GM23338 (cell line): ENCODE measurements around the gene ITLN1. TPM values are rescaled to one million over a fixed set of nuclear protein-coding genes. Genes with fewer than 3 reads are reported as not detected.
"Not testable (repeated sequence)": the region's sequence is repeated elsewhere in the genome, so short reads cannot be mapped to it uniquely, and the experiment has no call there.

Source experiments
- ATAC-seq: fragments of 200-7000 bp; cut with Tn5 transposase; 3 replicates; pipeline ENCODE4 v1.9.1; 2020
- DNase-seq: peaks from one replicate; pipeline ENCODE4 v3.0.0-alpha.2; 2015; ENCODE audit warnings: low spot score
- H2AFZ ChIP-seq: fragments of 200-600 bp; sonication (generic); 2 replicates; pipeline ENCODE4 v1.8.0; 2016; ENCODE audit warnings: antibody characterized with exemption, mild to moderate bottlenecking, moderate library complexity
- H3F3A ChIP-seq: fragments of 200-600 bp; sonication (generic); replicated peaks from 2 replicates; pipeline ENCODE4 v1.8.0; 2017; ENCODE audit warnings: antibody characterized with exemption, mixed run types, low read depth
- H3K27ac ChIP-seq: fragments of 200-600 bp; sonication (generic); 2 replicates; pipeline ENCODE4 v1.6.1; 2016; ENCODE audit warnings: low read depth
- H3K27me3 ChIP-seq: fragments of 200-600 bp; sonication (generic); 2 replicates; pipeline ENCODE4 v1.8.0; 2016; ENCODE audit warnings: mild to moderate bottlenecking, mixed run types, moderate library complexity; ENCODE audit not compliant: insufficient read depth
- H3K36me3 ChIP-seq: fragments of 200-600 bp; sonication (generic); 2 replicates; pipeline ENCODE4 v1.8.0; 2016; ENCODE audit warnings: mild to moderate bottlenecking; ENCODE audit not compliant: insufficient read depth
- H3K4me1 ChIP-seq: fragments of 200-600 bp; sonication (generic); 2 replicates; pipeline ENCODE4 v1.8.0; 2016; ENCODE audit warnings: mild to moderate bottlenecking, moderate library complexity; ENCODE audit not compliant: insufficient read depth
- H3K4me2 ChIP-seq: fragments of 200-600 bp; sonication (generic); 2 replicates; pipeline ENCODE4 v1.7.1; 2017; ENCODE audit warnings: mixed run types
- H3K4me3 ChIP-seq: fragments of 200-600 bp; sonication (generic); 2 replicates; pipeline ENCODE4 v1.6.1; 2016; ENCODE audit warnings: mixed run types
- H3K79me2 ChIP-seq: fragments of 200-600 bp; sonication (generic); replicated peaks from 2 replicates; pipeline ENCODE4 v1.8.0; 2017; ENCODE audit warnings: mild to moderate bottlenecking; ENCODE audit not compliant: insufficient read depth
- H3K9me2 ChIP-seq: fragments of 200-600 bp; sonication (generic); 2 replicates; pipeline ENCODE4 v1.8.0; 2017; ENCODE audit not compliant: insufficient read depth
- H4K20me1 ChIP-seq: fragments of 200-600 bp; sonication (generic); replicated peaks from 2 replicates; pipeline ENCODE4 v1.8.0; 2017; ENCODE audit warnings: mild to moderate bottlenecking; ENCODE audit not compliant: insufficient read depth
- H3K27ac Mint-ChIP-seq: 2 replicates; pipeline ENCODE4 v1.8.0; 2020; ENCODE audit warnings: inconsistent platforms, mild to moderate bottlenecking, moderate library complexity, mixed read lengths
- H3K27me3 Mint-ChIP-seq: 3 replicates; pipeline ENCODE4 v1.8.0; 2022; ENCODE audit warnings: low read depth, mild to moderate bottlenecking, moderate library complexity, mixed read lengths, inconsistent platforms; ENCODE audit not compliant: insufficient read depth, poor library complexity
- H3K36me3 Mint-ChIP-seq: 3 replicates; pipeline ENCODE4 v1.8.0; 2021; ENCODE audit warnings: low read depth, mild to moderate bottlenecking, inconsistent platforms, moderate library complexity, mixed read lengths
- H3K4me1 Mint-ChIP-seq: 3 replicates; pipeline ENCODE4 v1.8.0; 2020; ENCODE audit warnings: mild to moderate bottlenecking, inconsistent platforms, mixed read lengths
- H3K4me3 Mint-ChIP-seq: 3 replicates; pipeline ENCODE4 v1.8.0; 2021; ENCODE audit warnings: moderate library complexity, mild to moderate bottlenecking, inconsistent platforms, mixed read lengths
- H3K9me3 Mint-ChIP-seq: 3 replicates; pipeline ENCODE4 v1.8.0; 2020; ENCODE audit warnings: moderate library complexity, mild to moderate bottlenecking, inconsistent platforms, mixed read lengths
- CREB1 ChIP-seq: fragments of 250-450 bp; sonication (Bioruptor Pico); IDR thresholded peaks from 2 replicates; pipeline ENCODE4 v1.5.0; 2020; ENCODE audit warnings: low read depth, mild to moderate bottlenecking, moderate library complexity
- EZH2 ChIP-seq: fragments of 200-600 bp; sonication (generic); IDR thresholded peaks from one replicate; pipeline ENCODE4 v1.8.0; 2017; ENCODE audit warnings: antibody characterized with exemption, mild to moderate bottlenecking, low read depth; ENCODE audit not compliant: unreplicated experiment
- EZH2phosphoT487 ChIP-seq: fragments of 200-600 bp; sonication (generic); IDR thresholded peaks from one replicate; pipeline ENCODE4 v1.8.1; 2018; ENCODE audit warnings: antibody characterized with exemption; ENCODE audit not compliant: unreplicated experiment
- REST ChIP-seq: IDR thresholded peaks from one replicate; pipeline ENCODE4 v1.6.1; 2018; ENCODE audit warnings: antibody characterized with exemption; ENCODE audit not compliant: unreplicated experiment
- ZNF114 ChIP-seq: fragments of 250-450 bp; sonication (Bioruptor Pico); IDR thresholded peaks from 2 replicates; pipeline ENCODE4 v1.5.0; 2020; ENCODE audit warnings: mild to moderate bottlenecking, moderate library complexity
- ZNF331 ChIP-seq: fragments of 250-450 bp; sonication (Bioruptor Pico); IDR thresholded peaks from 2 replicates; pipeline ENCODE4 v1.5.0; 2020; ENCODE audit warnings: low read depth, mild to moderate bottlenecking, moderate library complexity
- ZNF462 ChIP-seq: fragments of 250-450 bp; sonication (Bioruptor Pico); IDR thresholded peaks from 2 replicates; pipeline ENCODE4 v1.5.0; 2020; ENCODE audit warnings: mild to moderate bottlenecking, moderate library complexity
- polyA plus RNA-seq: library from polyadenylated mRNA; unstranded; fragments of >200 nt; fragmentation: Nextera tagmentation; extraction: Ambion mirVana; gene quantifications from 2 replicates; pipeline ENCODE4 v1.2.1, GENCODE V29; 2016
- total RNA-seq: library from RNA; depleted of rRNA; stranded (reverse); fragments of >200 nt; shearing (Covaris generic); gene quantifications from 2 replicates; pipeline ENCODE4 v1.2.3, GENCODE V29; 2014

The ITLN1 gene
- total and polyA plus RNA-seq, 2 experiments from 2014 or later: not detected

GRCh38 chr1:160882582-160882981, 2.4 kb downstream of the ITLN1 start (continued):
- TF ChIP-seq REST (no peak), ZNF114 (CRISPR knock-in tag) (no peak), ZNF462 (CRISPR knock-in tag) (no peak), ZNF331 (no peak), CREB1 (CRISPR knock-in tag) (no peak), EZH2 (no peak), EZH2phosphoT487 (no peak)

GRCh38 chr1:160881264-160881663, 3.7 kb downstream of the ITLN1 start:
- not testable (repeated sequence) for H3K9me3 Mint-ChIP-seq, H3K27ac ChIP-seq, ATAC-seq, H3K27me3 ChIP-seq, H3K4me2 ChIP-seq, H3K4me1 ChIP-seq, H3F3A ChIP-seq, H3K4me1 Mint-ChIP-seq, DNase-seq, H3K27me3 Mint-ChIP-seq, H3K36me3 Mint-ChIP-seq, H3K27ac Mint-ChIP-seq, H2AFZ ChIP-seq, H3K79me2 ChIP-seq, H4K20me1 ChIP-seq, H3K36me3 ChIP-seq, H3K4me3 Mint-ChIP-seq, H3K4me3 ChIP-seq
- H3K9me2 ChIP-seq: peaks cover 11% of the 10 kb centered on the region
